Cerebellar cortex (tissue), 1 donor: ENCODE data around the gene MBNL1.

ENCODE experiments used
- DNase-seq: peaks from one replicate; pipeline ENCODE4 v3.0.0-alpha.2; 2015; ENCODE audit warnings: low spot score

The MBNL1 gene

GRCh38 chr3:152276681-152277080, 8.0 kb downstream of the MBNL1 start:
- DNase-seq = no peak

GRCh38 chr3:152277198-152277597, 8.5 kb downstream of the MBNL1 start:
- no peak for DNase-seq

- no peak for DNase-seq
Measured at GRCh38 chr3:152278756-152279427, 10.2 kb downstream of the MBNL1 start.

GRCh38 chr3:152279479-152279878, 10.8 kb downstream of the MBNL1 start:
- no peak for DNase-seq

GRCh38 chr3:152280539-152280938, 11.8 kb downstream of the MBNL1 start:
- DNase-seq = no peak

GRCh38 chr3:152281133-152281713, 12.5 kb downstream of the MBNL1 start:
- DNase-seq = no peak

GRCh38 chr3:152282813-152283212, 14.1 kb downstream of the MBNL1 start:
- DNase-seq = no peak

GRCh38 chr3:152283492-152284381, 15.0 kb downstream of the MBNL1 start:
- no peak for DNase-seq

- no peak for DNase-seq
Measured at GRCh38 chr3:152284906-152285305, 16.2 kb downstream of the MBNL1 start.

GRCh38 chr3:152285509-152285908, 16.8 kb downstream of the MBNL1 start:
- DNase-seq = no peak

GRCh38 chr3:152287898-152288576, 19.3 kb downstream of the MBNL1 start:
- no peak for DNase-seq

GRCh38 chr3:152288681-152289080, 20.0 kb downstream of the MBNL1 start:
- no peak for DNase-seq

- no peak for DNase-seq
Measured at GRCh38 chr3:152289708-152290107, 21.0 kb downstream of the MBNL1 start.

- no peak for DNase-seq
Measured at GRCh38 chr3:152290374-152290773, 21.6 kb downstream of the MBNL1 start.

GRCh38 chr3:152291238-152291637, 22.5 kb downstream of the MBNL1 start:
- no peak for DNase-seq

GRCh38 chr3:152291649-152292066, 22.9 kb downstream of the MBNL1 start:
- no peak for DNase-seq

- DNase-seq = no peak
Measured at GRCh38 chr3:152292366-152292765, 23.6 kb downstream of the MBNL1 start.

GRCh38 chr3:152293347-152294006, 24.7 kb downstream of the MBNL1 start:
- no peak for DNase-seq

GRCh38 chr3:152295344-152295743, 26.6 kb downstream of the MBNL1 start:
- DNase-seq = no peak

- no peak for DNase-seq
Measured at GRCh38 chr3:152295806-152296205, 27.1 kb downstream of the MBNL1 start.

GRCh38 chr3:152296382-152296781, 27.7 kb downstream of the MBNL1 start:
- DNase-seq = no peak

- DNase-seq = no peak
Measured at GRCh38 chr3:152296971-152297370, 28.2 kb downstream of the MBNL1 start.
